Endothelial cell of coronary artery (primary cell): ENCODE measurements around the gene POTEC. TPM values are rescaled to one million over a fixed set of nuclear protein-coding genes. Genes with fewer than 3 reads are reported as not detected.

Experiments
- total RNA-seq: library from RNA; depleted of rRNA; stranded (reverse); fragments of >200 nt; gene quantifications from 2 replicates; pipeline ENCODE4 v1.2.3, GENCODE V29; 2014

POTEC gene
- total RNA-seq: not detected in 2 replicates

GRCh38 chr18:14543446-14543964 is at the start of gene POTEC:
TSS of gene POTEC (minus strand) at chr18:14543600. CDS start at chr18:14543146, 454 bp downstream.

Other genes starting within 250 kb of the POTEC start
- not detected in 2 replicates for gene ANKRD30B, start 204.6 kb upstream of the POTEC start, total RNA-seq